Measurements from ENCODE around the gene ID2.
A peak's percentile ranks its signal among the peaks of the same experiment; 100 is the strongest.

ID2 gene

DNA sequence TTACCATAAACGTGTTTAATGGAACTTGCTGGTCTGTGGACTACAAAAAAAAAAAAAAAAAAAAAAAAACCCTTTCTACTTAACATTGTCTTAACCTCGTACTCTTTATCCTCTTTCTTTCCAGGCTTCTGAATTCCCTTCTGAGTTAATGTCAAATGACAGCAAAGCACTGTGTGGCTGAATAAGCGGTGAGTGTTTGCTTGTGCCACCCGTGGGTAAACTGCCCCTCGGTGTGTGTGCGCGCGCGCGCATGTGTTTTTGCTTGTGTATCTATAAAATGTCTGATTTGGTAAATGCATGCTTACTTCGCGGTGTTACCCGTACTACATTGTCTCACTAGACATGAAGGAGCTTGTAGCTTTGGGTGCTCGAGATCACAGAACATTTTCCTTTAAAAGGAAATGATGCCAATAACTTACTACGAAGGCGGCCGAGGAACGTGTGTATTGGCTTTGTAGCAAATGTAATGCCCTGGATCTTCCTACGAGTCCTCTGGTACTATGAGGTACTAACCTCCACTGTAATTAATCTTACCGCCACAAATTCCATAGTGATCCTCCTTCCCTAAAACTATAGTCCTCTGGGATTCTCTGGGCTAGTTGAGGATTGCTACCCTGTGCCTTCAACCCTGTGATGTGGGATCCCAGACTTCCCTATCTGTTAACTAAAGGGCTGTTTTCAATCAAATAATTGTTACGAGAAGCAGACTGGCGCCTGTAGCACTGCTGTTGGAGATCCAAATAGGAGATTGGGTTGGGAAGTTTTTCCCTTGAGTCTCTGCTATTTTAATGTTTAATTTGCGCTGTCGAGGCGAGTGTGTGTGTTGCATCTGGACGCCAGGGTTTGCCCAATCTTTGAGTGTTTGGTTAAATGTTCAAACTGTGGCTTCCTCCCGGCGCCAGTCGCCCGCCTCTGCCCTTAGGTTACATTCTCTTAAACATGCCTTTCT, 1.1 kb downstream of the ID2 start:
- no peak for DNase-seq (ENCODE audit: extremely low read depth in 1 of 2, low read depth in 1 of 2)

DNA sequence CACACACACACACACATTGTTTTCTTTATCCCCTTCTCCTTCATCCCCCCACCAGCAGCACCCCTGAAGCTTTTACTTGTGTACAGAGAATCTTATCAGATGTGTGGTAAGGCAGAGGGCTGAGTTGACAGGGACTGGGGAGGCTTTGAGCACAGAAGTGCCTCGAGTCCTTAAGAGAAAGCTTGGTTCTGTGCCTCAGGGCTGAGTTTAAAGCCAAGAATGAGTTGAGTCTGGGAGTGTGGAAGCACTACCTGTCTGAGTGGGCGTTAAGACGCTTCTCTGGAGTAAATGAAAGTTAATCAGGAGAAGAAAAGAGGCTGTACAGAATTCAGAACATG, 2.7 kb downstream of the ID2 start:
- no peak for DNase-seq (ENCODE audit: extremely low read depth in 1 of 2, low read depth in 1 of 2)

DNA sequence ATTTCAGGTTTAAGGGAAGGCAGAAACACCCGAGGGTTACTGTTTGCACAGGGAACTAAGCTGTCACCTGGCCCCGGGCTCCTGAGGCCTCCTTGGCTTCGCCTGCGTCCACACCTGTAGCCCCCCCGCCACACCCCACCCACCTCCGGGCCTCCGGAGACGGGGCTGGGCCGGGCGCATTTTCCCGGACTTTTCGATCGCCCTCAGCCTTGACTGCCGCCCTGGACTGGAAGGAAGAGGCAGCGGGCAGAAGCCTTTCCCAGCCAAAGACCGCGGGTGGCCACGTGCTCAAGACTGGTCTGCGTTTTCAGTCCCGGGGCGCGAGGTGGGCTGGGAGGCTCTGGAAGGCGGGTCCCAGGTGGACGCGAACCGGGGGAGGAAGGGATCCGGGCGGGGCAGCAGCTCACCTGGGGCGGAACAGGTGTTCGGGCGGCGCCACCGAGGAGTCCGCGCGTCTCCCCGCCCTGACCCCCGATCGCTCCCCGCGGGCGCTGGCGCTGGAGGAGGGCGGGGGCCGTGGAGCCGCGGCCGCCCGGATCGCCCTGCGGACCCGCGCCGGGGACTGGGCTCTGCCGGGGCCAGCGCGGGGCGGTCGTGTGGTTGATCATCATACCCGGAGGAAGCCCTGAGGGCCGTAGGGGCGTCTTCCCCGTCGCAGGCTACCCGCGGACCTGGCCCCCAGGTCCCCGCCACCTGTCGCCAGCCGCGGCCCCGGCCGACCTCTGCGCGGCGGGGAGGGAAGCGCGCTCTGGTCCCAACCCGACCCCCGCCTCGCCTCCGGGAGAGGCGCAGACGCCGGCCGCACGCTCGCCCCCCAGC, 3.2 kb downstream of the ID2 start:
- DNase-seq (ENCODE audit: extremely low read depth in 1 of 2, low read depth in 1 of 2), result no peak

DNA sequence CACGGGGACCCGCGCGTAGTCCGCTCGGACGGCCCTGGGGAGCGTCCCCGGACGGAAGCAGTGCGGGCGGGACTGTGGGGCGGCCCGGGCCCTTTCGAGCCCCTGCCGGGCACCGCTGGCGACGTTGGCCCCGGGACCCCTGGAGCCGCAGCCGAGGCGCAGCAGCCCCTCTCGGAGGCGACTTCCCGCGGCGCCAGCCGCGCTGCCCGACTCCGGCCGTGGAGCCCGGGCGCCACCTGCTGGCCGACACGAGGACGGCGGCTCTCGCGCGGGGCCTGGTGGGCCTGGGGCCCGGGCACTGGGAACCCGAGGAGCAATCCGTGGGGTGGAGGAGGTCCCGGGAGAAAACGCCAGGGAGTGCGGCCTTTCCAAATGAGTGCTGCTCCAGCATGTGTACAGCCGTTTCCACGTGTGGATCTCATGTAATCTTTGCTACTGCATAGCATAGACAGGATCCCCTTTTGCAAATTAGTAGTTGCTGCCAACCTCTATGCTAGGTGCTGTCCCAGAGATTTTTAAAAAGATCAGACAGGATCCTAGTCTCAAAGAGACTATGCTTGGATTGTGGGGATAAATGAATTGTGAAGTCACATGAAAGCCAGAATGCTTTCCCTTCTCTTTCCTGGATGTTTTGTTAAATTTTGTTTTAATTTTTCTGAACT, 4.0 kb downstream of the ID2 start:
- DNase-seq (ENCODE audit: extremely low read depth in 1 of 2, low read depth in 1 of 2), result peak; percentile 43 to 77

DNA sequence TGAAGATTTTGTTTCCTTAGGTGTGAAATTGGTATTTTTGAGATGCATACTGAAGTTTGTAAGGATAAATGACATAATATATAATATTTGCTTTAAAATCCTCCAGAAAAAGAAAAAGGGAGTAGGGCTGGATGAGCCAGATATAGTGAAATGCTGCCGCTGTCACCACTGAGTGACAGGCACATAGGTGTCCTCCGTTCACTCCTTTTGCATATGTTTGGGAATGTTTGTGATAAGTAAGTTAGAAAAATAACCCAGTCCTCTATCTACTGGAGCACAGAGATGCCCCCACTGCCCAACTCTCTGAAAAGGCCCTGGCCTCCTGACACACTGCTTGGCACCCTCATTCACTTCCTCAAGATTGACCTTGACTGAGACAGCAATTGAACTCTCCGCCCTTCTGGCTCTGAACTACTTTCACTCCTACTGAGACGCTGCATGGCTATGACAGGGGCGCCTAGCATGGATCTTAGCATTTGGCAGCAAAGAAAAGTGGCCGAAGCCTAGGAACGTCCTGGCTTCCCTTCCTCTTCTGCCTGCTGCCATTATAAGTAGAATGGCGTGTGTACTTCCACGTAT, 10.1 kb downstream of the ID2 start:
- DNase-seq (ENCODE audit: extremely low read depth in 1 of 2, low read depth in 1 of 2), result no peak

DNA sequence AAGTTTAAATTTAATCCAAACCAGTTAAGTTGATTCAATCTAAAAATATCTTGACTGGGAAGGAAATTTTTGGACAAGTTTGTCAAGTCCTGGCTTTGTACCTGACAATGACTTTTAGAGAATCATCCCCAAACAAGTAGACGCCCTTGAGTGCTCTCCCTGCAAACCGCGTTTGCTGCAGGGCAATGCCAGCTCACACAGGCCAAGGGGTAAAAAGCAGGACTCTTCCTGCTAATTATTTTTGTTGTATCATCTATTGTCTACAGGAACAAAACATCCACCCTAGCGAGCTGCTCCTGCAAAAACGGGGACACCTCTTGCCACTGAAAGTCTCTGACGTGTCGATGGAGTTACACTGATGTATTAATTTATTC, 10.9 kb downstream of the ID2 start:
- DNase-seq (ENCODE audit: extremely low read depth in 1 of 2, low read depth in 1 of 2), result no peak

DNA sequence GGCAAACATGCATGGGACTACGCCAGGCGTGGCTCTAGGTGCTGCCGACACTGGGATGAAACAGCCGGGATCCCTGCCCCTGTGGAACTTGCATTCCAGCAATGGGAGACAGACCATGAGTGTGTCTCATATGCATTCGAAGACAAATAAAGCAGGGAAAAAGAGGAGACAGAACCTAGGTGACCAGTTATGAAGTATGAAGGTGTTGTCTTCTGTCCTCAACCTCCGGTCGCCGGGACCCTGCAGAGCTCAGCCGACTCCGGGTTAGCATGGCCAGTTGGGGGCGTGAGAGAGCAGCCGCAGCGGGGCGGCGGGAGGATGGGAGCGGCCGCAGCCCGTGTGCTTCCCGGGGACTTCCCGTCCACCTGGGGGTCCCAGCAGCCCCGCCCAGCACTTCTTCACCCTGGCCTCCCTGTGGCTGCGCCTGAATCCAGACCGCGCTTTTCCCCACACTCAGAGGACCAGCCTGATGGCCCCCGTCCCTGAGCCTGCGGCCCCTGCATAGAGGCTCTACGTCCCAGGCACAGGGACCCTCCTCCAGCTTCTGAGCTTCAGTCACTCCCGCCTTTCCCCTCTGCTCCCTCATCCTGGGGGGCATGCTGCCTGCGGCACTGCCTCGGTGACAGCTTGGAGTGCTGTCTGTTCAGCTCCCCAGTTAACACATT, 11.4 kb downstream of the ID2 start:
- peak in 1 of 2 donors; percentile 14 for DNase-seq (ENCODE audit: extremely low read depth in 1 of 2, low read depth in 1 of 2)

DNA sequence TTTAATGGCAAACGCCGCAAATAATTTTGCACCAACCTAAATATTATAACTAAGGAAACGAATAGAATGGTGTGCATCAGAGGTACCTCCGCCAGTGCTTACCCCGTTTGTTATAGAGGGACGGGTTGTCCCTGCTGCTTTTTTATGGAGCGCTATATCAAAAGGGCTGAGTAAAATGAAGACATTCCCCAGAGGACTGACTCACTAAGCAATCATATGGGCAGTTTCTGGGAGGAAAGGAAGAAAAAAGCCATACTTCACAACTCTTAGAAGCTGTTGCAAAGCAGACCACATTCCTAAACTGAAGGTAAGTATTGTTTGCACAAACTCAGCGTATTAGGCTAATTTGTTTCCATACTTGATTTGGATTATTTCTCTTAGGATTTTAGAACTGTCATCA, 12.9 kb downstream of the ID2 start:
- no peak for DNase-seq (ENCODE audit: extremely low read depth in 1 of 2, low read depth in 1 of 2)

DNA sequence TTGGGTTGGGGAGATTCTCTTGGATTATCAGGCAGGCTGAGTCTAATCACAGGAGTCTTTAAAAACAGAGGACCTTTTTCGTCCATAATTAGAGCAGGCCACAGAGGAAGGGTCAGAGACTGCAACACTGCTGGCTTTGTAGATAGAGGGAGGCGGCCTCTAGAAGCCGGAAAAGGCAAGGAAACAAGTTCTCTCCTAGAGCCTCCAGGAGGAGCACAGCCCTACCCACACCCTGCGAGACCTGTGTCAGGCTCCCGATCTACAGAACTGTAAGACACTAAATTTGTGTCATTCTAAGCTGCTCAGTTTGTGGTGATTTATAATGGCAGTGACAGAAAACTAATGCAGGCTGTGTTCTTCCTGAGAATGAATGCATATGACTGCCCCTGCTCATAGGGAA, 15.3 kb downstream of the ID2 start:
- no peak for DNase-seq (ENCODE audit: extremely low read depth in 1 of 2, low read depth in 1 of 2)

DNA sequence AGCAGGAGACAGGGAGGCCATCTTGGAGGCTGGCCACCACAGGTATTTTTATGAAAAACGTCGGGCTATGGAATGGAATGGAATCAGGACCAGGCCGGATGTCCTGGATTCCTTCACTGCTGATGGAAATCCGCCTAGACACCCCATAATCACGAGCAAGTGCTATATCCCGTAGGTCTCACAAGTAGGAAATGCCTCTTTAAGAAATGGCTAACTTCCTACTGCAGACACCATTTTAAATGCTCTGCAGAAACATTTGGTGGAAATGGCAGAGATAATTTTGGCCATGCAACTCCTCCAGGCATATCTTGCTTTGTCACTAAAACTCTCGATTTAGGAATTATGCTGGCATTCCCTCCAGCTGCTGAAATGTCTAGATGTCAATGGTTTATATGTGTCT, 18.0 kb downstream of the ID2 start:
- no peak for DNase-seq (ENCODE audit: extremely low read depth in 1 of 2, low read depth in 1 of 2)

DNA sequence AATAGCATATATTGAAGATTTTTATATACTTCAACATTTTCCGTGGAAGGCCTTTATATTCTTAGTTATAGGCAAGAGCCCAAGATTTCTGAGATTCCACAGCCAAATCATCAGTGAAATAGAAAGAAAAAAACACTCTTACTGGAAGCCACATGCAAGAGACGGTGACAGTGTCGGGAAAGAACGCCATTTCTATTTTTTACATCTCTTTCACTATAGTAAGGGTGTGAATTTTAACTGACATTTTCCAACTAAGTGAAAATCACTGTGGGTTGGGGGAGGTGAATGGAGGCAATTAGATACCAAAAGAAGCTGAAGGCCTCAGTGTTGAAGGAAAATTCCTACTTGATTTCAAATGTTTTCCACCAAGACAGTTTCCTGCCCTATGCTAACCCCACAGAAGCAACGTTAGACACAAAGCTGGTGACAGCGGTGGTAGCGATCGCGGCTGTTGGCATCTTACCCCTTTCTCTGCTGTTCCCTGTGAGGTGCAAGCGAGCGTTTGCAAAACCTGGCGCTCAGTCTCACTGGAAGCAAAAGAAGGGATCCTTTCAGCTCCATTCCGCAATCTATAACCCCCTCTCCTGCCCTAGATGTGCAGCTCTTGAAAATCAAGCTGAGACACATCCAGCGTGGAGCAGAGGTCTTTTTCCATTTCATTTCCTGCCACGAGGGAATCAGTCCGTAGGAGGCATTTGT, 20.0 kb downstream of the ID2 start:
- no peak for DNase-seq (ENCODE audit: extremely low read depth in 1 of 2, low read depth in 1 of 2)

DNA sequence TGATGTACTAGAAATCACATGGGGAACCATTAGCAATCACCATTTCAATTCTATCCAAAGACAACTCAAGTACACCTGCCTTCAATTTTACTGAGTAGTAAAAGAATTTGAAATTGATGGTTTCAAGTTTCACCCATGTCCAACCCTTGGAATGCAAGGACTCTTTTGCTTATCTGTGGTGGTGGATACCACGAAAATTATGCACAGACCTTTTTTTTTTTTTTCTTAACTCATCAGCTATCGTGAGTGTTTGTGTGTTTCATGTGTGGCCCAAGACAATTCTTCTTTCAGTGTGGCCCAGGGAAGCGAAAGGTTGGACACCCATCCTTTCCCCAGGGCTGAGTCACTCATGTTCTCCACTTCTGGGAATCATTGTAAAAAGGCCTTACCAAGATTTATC, 23.1 kb downstream of the ID2 start:
- no peak for DNase-seq (ENCODE audit: extremely low read depth in 1 of 2, low read depth in 1 of 2)

DNA sequence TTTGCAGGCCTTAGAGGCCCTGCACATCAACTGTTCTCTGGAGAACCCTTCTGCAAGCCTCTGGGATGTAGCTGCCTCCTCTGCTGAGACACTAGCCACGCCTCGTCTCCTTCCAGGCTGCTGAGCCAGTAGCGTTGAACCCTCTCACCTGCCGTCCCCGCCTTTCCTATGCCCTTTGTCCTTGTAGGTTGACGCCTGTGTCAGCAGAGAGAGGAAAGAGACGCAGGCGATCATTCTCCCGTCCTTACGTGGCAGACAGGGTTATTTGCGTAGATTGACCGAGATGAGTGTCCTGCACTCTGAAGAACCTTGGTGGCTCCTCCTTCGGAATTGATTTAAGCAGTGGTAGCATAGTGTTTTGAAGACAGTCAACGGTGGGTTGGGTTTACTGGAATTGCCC, 27.8 kb downstream of the ID2 start:
- no peak for DNase-seq (ENCODE audit: extremely low read depth in 1 of 2, low read depth in 1 of 2)

DNA sequence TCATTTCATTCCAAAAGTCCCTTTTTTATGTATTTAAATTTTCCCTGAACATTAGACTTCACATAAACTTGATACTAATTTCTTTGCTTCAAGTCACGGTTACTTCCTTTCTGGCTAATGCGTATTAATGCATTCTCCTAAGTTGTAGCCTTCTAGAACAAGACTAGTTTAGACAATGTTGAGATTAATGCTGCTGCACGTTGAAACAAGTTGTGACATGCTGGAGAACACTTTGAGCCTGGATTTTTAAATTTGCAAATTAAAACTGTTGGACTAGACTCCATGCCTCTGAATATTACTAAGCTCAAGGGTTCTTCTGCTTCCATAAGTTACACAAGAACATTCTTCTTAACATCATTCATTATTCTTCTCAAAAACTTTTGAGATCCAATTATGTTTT, 29.1 kb downstream of the ID2 start:
- DNase-seq (ENCODE audit: extremely low read depth in 1 of 2, low read depth in 1 of 2), result no peak

DNA sequence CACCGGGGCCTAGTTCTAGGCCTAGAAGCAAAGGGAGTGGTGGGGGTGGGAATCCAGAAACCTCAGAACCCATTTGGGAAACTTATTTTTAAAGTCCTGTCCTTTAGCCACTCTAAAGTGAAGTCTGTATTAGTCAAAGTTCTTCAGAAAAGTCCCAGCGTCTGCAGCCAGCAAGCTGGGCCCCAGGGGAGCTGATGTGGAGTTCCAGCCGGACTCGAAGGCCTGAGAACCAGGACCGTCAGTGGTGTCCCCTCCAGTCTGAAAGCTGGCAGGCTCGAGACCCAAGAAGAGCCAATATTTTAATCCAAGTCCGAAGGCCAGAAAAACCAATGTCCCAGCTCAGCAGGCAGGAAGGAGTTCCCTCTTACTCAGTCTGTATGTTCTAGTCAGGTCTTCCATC, 32.4 kb downstream of the ID2 start:
- no peak for DNase-seq (ENCODE audit: extremely low read depth in 1 of 2, low read depth in 1 of 2)

DNA sequence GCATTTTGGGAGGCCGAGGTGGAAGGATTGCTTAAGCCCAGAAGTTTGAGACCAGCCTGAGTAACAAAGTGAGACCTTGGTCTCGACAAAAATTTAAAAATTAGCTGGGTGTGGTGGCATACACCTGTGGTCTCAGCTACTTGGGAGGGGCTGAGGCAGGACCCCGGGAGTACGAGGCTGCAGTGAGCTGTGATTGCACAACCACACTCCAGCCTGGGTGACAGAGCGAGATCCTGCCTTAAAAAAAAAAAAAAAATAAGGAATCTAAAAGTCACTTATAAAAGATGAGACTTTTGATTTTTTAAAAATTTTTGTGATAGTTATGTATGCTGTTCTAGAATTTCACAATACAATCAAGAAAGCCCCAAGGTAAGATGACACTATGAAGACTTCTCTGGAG, 33.1 kb downstream of the ID2 start:
- DNase-seq (ENCODE audit: extremely low read depth in 1 of 2, low read depth in 1 of 2), result no peak

DNA sequence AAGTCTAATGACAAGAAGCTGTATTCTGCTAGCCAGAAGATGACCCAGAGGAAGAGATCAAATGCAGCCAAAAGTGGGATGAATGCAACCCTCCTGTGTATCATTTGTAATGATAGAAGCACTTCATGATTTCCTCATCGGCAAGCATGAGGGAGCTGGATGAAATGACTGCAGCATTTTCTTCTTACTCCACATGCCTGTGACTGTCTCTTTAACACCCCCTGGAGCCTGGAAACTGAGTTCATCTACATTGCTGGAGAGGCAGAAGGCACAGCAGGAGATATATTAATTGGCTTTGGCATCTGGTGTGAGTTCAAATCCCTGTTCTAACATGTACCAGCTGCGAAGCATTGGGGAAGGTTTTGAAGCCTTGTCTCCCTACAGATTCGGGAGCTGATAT, 37.7 kb downstream of the ID2 start:
- no peak for DNase-seq (ENCODE audit: extremely low read depth in 1 of 2, low read depth in 1 of 2)

DNA sequence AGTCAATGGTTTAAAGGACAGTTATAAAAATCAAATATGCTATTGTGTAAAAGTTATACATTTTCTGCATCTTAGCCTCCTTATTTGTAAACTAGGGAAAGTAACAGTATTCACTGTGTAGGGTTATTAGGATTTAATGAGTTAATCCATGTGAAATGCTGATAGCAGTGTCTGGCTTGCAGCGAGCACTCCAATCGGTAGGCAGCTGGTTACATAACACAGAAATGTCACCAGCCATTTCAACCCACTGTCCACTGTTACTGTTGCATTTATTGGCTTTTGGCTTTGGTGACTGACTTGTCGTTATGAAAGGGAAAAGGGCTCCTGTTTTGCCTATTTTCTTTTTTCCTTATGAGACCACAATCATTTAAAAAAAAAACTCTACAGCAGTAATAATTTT, 38.9 kb downstream of the ID2 start:
- no peak for DNase-seq (ENCODE audit: extremely low read depth in 1 of 2, low read depth in 1 of 2)

DNA sequence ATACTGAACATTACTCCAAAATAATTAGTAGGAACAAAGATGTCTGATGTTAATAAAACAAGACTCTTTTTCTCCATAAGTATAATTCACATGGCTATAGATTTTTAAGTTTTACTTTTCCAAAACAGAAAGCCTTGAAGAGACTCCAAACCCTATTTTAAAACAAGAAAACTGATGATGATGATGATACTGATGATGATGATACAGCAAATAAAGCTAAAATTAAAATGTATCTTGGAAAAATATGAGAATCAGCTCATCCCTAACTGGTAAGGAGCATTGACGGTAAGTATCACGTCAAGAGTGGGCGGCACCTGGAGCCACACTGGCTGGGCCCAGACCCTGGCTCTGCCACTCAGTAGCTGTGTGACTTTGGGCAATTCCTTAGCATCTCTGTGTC, 39.6 kb downstream of the ID2 start:
- no peak for DNase-seq (ENCODE audit: extremely low read depth in 1 of 2, low read depth in 1 of 2)

DNA sequence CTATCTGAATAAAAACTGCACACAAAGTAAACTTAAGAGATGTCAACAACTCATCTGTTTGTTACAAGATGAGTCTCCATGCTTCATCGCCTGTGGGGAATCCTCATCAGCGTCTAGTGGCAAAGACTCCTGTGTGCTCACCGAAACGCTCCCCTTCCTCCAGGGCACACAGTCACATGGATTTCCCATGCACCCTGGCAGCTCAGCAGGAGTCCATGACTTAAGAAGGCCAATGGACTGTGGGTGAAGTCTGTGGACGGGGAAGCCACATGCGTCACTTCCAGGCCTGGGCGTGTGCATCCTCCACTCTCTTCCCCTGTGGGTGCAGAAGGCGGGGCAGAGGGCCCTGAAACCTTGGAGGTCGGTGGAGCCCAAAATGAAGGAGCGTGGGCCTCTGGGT, 41.1 kb downstream of the ID2 start:
- no peak for DNase-seq (ENCODE audit: extremely low read depth in 1 of 2, low read depth in 1 of 2)
